ENCODE data around the gene UNC5CL. TPM values are rescaled to one million over a fixed set of nuclear protein-coding genes. Genes with fewer than 3 reads are reported as not detected.
"Not testable (repeated sequence)": the region's sequence is repeated elsewhere in the genome, so short reads cannot be mapped to it uniquely, and the experiment has no call there.

UNC5CL gene
- total RNA-seq, 1 experiment from 2014 or later: 4.5 TPM

- peak; percentile 63 for DNase-seq (ENCODE audit: low spot score)
- POLR2A ChIA-PET, H3K27ac Mint-ChIP-seq, H3K36me3 Mint-ChIP-seq, CTCF ChIA-PET, H3K4me3 Mint-ChIP-seq: not testable (repeated sequence)
- TF ChIP-seq CTCF (IDR thresholded peaks at IDR 0.05) (peak; percentile 71), GTF2I (CRISPR knock-in tag; conservative IDR thresholded peaks at IDR 0.05) (peak; percentile 78; the same call in 1 of the 2 replicates), ZNF121 (CRISPR knock-in tag; IDR thresholded peaks at IDR 0.05) (peak; percentile 99)
- TF ChIP-seq, protein P1, sequence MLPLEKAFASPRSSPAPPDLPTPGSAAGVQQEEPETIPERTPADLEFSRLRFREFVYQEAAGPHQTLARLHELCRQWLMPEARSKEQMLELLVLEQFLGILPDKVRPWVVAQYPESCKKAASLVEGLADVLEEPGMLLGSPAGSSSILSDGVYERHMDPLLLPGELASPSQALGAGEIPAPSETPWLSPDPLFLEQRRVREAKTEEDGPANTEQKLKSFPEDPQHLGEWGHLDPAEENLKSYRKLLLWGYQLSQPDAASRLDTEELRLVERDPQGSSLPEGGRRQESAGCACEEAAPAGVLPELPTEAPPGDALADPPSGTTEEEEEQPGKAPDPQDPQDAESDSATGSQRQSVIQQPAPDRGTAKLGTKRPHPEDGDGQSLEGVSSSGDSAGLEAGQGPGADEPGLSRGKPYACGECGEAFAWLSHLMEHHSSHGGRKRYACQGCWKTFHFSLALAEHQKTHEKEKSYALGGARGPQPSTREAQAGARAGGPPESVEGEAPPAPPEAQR (CRISPR knock-in tag; IDR thresholded peaks at IDR 0.05): peak; percentile 46; the same call in 1 of the 2 replicates
- Mint-ChIP-seq H3K27me3 (ENCODE audit: low read depth) (peaks cover 16% of the 10 kb centered on the region; the same call in 1 of the 2 replicates), H3K4me1 (peaks cover 22% of the 10 kb centered on the region), H3K9me3 (peaks cover 11% of the 10 kb centered on the region)
- peak; percentile 94 for ATAC-seq
Observed at GRCh38 chr6:41006217-41006616, 32.8 kb downstream of the UNC5CL start.

- H3K4me3 Mint-ChIP-seq: no peak overlapping the region
- ATAC-seq: no peak
- CTCF ChIA-PET: interaction anchor here (0.8 to 0.9 kb wide), 2 partner anchors 26 to 80 kb away, joined by 3 to 5 read pairs; no protein-coding TSS in a partner anchor
Observed at GRCh38 chr6:41002168-41002567, 36.9 kb downstream of the UNC5CL start.

DNA sequence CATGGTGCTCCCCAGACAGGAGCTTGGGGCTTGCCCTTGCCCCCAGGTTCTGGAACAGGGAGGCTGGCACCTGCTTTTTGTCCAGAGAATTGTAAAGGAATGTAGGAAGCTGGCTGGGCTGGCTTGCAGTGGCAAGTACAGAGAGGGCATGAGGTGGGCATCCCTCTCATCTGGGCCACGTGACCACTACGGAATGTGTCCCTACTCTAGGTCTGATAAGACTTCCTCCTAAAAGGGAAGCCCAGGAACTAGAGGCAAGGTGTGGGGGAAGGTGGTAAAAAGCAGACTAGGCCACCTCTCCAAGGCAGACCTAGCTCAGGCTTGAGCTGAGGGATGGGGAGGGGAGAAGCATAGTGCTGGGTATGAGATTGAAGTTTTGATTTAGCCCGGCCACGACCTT, 38.8 kb downstream of the UNC5CL start:
- ChIA-PET POLR2A (no interaction called here), CTCF (interaction anchor here (1.0 to 4.6 kb wide), 9 partner anchors 10 to 113 kb away, joined by 3 to 97 read pairs (median 4); no protein-coding TSS in a partner anchor)
- Mint-ChIP-seq H3K36me3 (no peaks in the 10 kb centered on the region), H3K27me3 (ENCODE audit: low read depth) (peaks cover 16% of the 10 kb centered on the region; the same call in 1 of the 2 replicates), H3K4me1 (peaks cover 62% of the 10 kb centered on the region), H3K27ac (no peak overlapping the region), H3K4me3 (no peak overlapping the region), H3K9me3 (0 out of 2 replicates have a peak, but pooled peaks cover 4% of the 10 kb centered on the region)
- no peak for DNase-seq (ENCODE audit: low spot score)
- ATAC-seq: no peak
- no peak for TF ChIP-seq ZNF396 (CRISPR knock-in tag; IDR thresholded peaks at IDR 0.05; ENCODE audit: borderline replicate concordance)
- TF ChIP-seq MYBL2 (CRISPR knock-in tag; IDR thresholded peaks at IDR 0.05): no peak
- TF ChIP-seq, protein P2, sequence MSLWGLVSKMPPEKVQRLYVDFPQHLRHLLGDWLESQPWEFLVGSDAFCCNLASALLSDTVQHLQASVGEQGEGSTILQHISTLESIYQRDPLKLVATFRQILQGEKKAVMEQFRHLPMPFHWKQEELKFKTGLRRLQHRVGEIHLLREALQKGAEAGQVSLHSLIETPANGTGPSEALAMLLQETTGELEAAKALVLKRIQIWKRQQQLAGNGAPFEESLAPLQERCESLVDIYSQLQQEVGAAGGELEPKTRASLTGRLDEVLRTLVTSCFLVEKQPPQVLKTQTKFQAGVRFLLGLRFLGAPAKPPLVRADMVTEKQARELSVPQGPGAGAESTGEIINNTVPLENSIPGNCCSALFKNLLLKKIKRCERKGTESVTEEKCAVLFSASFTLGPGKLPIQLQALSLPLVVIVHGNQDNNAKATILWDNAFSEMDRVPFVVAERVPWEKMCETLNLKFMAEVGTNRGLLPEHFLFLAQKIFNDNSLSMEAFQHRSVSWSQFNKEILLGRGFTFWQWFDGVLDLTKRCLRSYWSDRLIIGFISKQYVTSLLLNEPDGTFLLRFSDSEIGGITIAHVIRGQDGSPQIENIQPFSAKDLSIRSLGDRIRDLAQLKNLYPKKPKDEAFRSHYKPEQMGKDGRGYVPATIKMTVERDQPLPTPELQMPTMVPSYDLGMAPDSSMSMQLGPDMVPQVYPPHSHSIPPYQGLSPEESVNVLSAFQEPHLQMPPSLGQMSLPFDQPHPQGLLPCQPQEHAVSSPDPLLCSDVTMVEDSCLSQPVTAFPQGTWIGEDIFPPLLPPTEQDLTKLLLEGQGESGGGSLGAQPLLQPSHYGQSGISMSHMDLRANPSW (CRISPR knock-in tag; conservative IDR thresholded peaks at IDR 0.05; ENCODE audit: low read depth): no peak
- no peak for TF ChIP-seq ZMAT4 (CRISPR knock-in tag; IDR thresholded peaks at IDR 0.05)
- TF ChIP-seq ELF4 (CRISPR knock-in tag; IDR thresholded peaks at IDR 0.05; ENCODE audit: low read depth): no peak
- no peak for TF ChIP-seq NFATC4 (CRISPR knock-in tag; IDR thresholded peaks at IDR 0.05)

More at GRCh38 chr6:41002168-41002567, 36.9 kb downstream of the UNC5CL start:
- DNase-seq (ENCODE audit: low spot score): no peak
- Mint-ChIP-seq H3K9me3 (0 out of 2 replicates have a peak, but pooled peaks cover 4% of the 10 kb centered on the region), H3K36me3 (no peaks in the 10 kb centered on the region), H3K27me3 (ENCODE audit: low read depth) (peaks cover 16% of the 10 kb centered on the region; the same call in 1 of the 2 replicates), H3K4me1 (peaks cover 54% of the 10 kb centered on the region), H3K27ac (no peak overlapping the region)
- TF ChIP-seq TEAD1 (CRISPR knock-in tag; IDR thresholded peaks at IDR 0.05) (no peak), FOXP1 (CRISPR knock-in tag; IDR thresholded peaks at IDR 0.05; ENCODE audit: borderline replicate concordance) (no peak), EMX1 (CRISPR knock-in tag; IDR thresholded peaks at IDR 0.05) (no peak)
- TF ChIP-seq, protein P3, sequence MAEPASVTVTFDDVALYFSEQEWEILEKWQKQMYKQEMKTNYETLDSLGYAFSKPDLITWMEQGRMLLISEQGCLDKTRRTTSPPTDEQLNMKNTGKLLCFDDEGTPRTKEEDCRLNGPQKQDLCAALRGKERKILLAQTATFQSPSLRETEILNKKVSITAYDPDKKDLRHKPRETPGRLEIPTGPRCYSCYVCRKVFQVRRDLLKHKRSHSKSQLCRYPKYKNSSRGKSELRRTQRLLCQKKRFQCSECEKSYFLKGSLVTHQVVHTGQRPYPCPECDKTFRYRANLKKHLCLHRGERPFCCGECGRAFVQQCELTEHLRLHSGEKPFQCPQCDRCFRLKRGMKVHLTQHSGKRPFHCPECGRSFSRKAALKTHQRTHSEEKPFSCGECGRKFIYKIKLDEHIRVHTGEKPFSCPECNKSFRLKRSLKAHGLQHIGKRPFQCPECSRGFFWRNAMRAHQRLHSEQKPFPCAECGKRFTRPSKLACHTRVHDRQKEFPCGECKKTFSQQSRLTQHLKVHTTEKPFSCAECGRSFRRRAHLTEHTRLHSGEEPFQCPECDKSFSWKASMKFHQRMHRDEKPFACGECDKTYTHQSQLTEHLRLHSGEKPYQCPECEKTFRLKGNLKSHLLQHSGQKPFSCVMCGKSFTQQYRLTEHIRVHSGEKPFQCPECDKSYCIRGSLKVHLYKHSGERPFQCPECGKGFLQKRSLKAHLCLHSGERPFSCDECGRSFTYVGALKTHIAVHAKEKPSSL (CRISPR knock-in tag; conservative IDR thresholded peaks at IDR 0.05): no peak
- TF ChIP-seq, protein P4, sequence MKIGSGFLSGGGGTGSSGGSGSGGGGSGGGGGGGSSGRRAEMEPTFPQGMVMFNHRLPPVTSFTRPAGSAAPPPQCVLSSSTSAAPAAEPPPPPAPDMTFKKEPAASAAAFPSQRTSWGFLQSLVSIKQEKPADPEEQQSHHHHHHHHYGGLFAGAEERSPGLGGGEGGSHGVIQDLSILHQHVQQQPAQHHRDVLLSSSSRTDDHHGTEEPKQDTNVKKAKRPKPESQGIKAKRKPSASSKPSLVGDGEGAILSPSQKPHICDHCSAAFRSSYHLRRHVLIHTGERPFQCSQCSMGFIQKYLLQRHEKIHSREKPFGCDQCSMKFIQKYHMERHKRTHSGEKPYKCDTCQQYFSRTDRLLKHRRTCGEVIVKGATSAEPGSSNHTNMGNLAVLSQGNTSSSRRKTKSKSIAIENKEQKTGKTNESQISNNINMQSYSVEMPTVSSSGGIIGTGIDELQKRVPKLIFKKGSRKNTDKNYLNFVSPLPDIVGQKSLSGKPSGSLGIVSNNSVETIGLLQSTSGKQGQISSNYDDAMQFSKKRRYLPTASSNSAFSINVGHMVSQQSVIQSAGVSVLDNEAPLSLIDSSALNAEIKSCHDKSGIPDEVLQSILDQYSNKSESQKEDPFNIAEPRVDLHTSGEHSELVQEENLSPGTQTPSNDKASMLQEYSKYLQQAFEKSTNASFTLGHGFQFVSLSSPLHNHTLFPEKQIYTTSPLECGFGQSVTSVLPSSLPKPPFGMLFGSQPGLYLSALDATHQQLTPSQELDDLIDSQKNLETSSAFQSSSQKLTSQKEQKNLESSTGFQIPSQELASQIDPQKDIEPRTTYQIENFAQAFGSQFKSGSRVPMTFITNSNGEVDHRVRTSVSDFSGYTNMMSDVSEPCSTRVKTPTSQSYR (CRISPR knock-in tag; IDR thresholded peaks at IDR 0.05): no peak
- POLR2A ChIA-PET: interaction anchor here (1.2 kb wide), 1 partner anchor 26 kb away, joined by 3 read pairs; no protein-coding TSS in a partner anchor

Data from WTC11 (cell line).